ENCODE results near the gene RAB8B. TPM values are rescaled to one million over a fixed set of nuclear protein-coding genes. Genes with fewer than 3 reads are reported as not detected.

The RAB8B gene
- total RNA-seq: 29.9 and 38.5 TPM in 2 replicates

GRCh38 chr15:63188926-63189871 is at the start of gene RAB8B:
RAB8B (plus strand) TSS chr15:63189606; CDS start chr15:63189625, 19 bp downstream.

GRCh38 chr15:63157118-63157843 is 32.1 kb upstream of the RAB8B start, which contains the start of gene RPS27L:
RPS27L (minus strand) TSS chr15:63157477; CDS start chr15:63157405, 72 bp downstream.

GRCh38 chr15:63277038-63277892 is 87.9 kb downstream of the RAB8B start, which contains the start of gene APH1B:
APH1B (plus strand) TSS chr15:63277605; CDS start chr15:63277624, 19 bp downstream.

Other genes starting within 250 kb of the RAB8B start
- gene TPM1, start 146.9 kb upstream of the RAB8B start, total RNA-seq: 183 and 192 TPM in 2 replicates
- 28.3 and 28.8 TPM in 2 replicates for gene LACTB, start 67.7 kb upstream of the RAB8B start, total RNA-seq
- gene RPS27L, start 32.1 kb upstream of the RAB8B start, total RNA-seq: 241 and 321 TPM in 2 replicates
- 12.6 and 20.3 TPM in 2 replicates for gene APH1B, start 88.0 kb downstream of the RAB8B start, total RNA-seq
- 0.10 and 0.33 TPM in 2 replicates for gene CA12, start 192.2 kb downstream of the RAB8B start, total RNA-seq